Stimulated activated CD8-positive, alpha-beta memory T cell treated with anti-CD3 and anti-CD28 coated beads, Interleukin-4, amount 100 ng/mL, for 4 hours (primary cell): ENCODE results near the gene WNT5B.

Experiments used
- DNase-seq, 2 donors: peaks; one replicate each; pipeline ENCODE4 v3.0.0-alpha.2; 2020; ENCODE audit warnings: low read depth in 2 of 2, low spot score in 1 of 2

Gene WNT5B

GRCh38 chr12:1628666-1629337 is at the start of gene WNT5B:
WNT5B (plus strand) TSS chr12:1629231; CDS start chr12:1631355, 2,124 bp downstream.
- no peak for DNase-seq

DNA sequence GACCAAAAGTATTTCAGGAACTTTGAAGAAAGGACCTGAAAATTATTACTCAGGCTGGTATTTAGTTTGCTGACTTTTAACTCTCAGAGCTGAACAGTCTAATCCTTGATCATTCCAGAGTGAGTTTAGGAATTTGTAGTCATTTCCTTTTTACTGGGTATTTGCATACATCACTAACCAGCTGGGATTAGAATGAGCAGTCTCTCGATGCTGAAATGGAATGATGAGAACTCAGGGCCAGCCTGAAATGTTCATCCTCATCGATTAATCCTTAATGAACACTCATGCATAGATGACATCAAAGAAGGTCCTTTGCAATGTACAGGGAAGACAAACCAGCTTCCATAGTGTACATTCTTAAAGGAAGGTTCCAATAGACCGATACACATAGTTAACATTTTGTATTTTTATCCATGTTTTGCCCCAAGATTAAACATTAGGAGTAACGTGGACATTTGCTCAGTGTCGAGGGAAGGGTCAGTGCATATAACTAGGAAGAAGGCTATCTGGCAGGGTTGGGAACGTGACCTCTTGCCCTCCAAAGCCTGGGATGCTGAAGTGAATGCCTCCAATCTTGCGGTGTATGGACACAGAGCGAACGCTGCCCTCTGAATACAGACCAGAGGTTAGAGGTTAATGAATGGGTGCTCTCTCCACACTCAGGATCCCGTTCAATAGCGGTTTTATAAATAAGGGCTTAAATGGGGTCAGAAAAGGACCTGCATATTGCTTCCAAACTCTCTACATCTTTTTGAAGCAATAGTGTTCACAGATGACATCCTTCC is 49.2 kb upstream of the WNT5B start:
- DNase-seq: no peak

DNA sequence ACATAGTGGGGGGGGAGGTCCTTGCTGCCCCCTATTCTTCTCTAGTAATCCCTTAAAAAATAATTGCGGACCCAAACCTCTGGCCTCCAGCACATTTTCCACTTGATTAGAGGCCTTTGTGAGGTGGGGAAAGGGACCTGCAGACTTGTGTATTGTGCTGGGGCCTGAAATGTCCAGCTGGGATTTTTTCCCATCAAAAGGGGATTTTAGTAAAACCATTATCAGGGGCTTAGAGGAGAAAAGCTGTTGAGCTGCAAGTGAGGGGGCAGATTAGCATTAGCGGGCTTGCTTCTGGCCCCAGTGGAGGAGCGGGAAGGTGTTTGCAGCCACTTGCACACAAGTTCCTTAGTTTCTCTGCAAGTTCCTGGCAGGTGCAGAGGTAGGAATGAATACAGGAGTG is 48.5 kb upstream of the WNT5B start:
- no peak for DNase-seq

- DNase-seq: no peak
Observed at GRCh38 chr12:1581973-1582708, 46.9 kb upstream of the WNT5B start.

DNA sequence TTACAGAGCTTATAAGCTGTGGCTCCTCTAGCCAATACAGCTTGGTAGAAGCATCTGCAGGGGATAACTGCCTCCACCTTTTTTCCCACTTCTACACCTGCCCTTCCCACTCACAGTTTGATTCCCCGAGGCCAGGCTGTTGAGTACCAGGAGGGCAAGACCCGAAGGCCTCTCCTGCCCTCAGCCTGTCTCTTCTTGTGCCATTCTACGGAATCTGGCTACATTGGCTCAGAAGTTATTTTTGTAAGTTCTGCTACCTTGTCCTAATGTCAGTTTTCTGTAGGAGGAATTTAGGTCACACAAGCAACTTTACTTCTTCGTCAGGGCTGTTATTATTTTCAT is 46.4 kb upstream of the WNT5B start:
- DNase-seq: no peak

DNA sequence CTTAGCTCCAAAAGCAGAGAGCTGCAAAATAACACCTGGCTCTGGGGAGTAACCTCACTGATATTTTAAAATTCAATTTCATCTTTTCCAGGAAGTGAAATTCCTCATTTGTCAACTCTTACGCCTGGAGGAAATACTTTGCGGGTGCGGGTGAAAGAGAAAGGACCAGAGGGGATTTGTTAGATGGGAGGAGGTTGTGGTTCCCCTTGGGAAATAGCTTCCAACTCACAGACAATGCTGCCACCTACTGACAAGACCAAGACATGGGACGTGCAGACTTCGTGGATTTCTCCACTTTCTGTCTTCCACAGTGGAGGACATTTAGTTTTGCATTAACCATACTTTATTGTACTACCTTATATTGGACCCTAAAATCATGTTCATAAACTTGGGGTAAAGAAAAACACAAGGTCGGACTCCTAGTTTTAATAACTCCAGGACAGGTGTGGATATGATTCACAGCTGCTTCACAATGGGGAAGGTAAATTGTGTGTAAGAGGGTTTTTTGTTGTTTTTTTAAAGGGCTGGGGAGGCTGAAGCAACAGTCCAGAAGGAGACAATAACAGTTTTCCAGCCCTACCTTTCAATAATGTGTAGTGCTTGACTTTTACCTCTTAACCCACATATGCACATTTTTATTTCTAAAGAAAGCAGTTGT is 45.5 kb upstream of the WNT5B start:
- no peak for DNase-seq

DNA sequence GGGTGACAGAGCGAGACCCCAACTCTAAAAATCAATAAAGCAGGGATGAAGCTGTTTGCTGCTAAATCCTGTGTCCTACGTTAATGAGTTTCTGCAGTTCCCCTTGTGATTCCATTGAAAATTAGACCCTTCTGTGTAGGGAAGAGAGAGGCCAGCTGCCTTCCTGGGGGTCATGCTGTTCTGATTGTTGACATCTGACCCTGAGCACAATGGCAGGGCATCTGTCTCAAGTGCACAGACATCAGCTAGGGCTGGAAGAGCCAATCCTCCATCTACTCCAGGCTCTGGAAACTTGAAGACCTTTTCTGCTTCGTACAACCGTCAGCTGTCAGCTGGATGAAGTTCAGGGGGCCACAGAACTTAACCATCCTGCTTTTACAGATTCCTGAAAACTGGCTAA is 44.7 kb upstream of the WNT5B start:
- no peak for DNase-seq

DNA sequence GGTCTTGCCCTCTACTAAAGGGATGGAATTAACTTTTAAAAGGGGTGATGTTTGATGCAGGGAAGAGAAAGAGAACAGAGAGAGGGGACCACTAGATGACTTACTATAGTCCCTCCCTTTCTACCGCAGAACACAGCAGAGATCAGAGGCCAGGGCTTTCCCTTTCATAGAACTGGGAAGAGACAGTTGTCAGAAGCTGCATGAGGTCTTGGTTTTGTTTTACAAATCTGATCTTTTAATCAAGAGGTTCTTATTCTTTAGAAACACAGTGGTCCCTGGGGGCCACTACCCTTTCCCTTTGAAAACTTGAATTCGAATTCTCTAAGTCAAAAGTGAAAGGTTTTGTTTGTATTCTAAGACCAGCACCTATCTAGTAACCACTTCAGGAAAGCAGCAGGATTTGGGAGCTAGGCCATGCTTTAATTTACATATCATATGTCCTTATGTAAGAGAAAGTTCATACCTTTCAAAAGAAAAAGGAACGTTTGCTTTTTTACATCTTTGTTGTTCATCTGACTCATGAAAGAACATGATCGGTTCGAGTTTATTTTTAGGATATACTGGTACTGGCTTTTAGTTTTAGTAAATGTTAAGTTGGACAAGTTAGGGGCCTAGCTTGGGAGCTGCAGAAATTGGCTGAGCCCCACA is 41.0 kb upstream of the WNT5B start:
- DNase-seq: no peak

DNA sequence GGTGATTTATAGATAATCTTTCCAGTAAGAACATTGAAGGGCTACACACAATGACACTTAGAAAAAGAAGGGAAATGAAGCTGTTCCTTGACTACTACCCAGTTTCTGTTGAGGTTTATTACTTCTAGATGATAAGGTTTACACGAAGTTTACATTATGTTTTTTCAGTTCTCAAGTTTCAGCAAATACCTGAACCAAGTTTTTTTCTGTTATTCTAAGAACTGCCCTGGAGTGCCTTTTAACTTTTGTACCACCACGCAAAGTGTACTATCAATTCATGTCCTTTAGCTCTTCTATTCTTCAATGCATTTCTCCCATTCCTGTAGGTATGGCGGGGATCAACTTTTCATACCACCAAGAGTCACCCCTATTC is 40.5 kb upstream of the WNT5B start:
- DNase-seq: no peak

- DNase-seq: no peak
Observed at GRCh38 chr12:1590221-1590979, 38.6 kb upstream of the WNT5B start.

- DNase-seq: no peak
Observed at GRCh38 chr12:1591034-1591433, 38.0 kb upstream of the WNT5B start.

GRCh38 chr12:1591543-1591942 is 37.5 kb upstream of the WNT5B start:
- no peak for DNase-seq

- DNase-seq: no peak
Observed at GRCh38 chr12:1592444-1593173, 36.4 kb upstream of the WNT5B start.

DNA sequence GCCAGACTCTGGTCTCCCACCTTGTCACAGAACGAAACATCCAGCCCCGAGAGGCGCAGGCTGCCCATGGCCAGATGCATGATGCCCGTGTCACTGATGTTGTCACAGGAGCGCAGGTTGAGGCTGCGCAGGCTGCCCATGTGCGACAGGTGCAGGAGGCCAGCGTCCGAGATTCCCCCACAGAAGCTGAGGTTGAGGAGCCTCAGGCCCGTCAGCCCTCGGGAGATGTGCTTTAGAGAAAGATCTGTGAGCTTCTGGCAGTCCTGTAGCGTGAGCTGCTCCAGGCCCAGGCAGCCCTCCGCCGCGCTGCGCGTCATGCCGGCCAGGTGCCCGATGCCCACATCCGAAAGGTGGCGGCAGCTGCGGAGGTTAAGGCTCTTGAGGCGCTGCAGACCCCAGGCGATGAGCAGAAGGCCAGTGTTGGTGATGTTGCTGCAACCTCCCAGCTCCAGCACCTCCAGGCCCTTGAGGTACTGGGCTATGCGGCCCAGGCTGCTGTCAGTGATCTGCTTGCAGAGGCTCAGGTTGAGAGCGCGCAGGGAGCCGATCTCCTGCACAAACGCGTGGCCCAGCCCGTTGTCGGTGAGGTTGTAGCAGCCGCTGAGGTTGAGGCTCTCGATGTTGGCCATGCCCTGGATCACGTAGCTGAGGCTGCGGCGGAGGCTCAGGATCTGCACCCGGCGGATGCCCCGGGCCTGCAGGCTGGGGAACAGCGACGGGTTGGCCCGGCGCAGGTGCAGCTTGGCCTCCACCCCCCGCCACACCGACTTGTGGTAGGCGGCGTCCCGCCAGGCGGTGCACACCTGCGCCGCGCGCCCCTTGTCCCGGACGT is 35.6 kb upstream of the WNT5B start:
- DNase-seq: no peak

- DNase-seq: no peak
Observed at GRCh38 chr12:1594006-1594260, 35.1 kb upstream of the WNT5B start.

- peak; percentile 71 to 80 for DNase-seq
Observed at GRCh38 chr12:1594261-1595025, 34.6 kb upstream of the WNT5B start, which contains the start of gene FBXL14. FBXL14 (minus strand) TSS chr12:1594581; CDS start chr12:1594066, 515 bp downstream.

GRCh38 chr12:1595026-1595561 is 33.9 kb upstream of the WNT5B start:
- DNase-seq: no peak

DNA sequence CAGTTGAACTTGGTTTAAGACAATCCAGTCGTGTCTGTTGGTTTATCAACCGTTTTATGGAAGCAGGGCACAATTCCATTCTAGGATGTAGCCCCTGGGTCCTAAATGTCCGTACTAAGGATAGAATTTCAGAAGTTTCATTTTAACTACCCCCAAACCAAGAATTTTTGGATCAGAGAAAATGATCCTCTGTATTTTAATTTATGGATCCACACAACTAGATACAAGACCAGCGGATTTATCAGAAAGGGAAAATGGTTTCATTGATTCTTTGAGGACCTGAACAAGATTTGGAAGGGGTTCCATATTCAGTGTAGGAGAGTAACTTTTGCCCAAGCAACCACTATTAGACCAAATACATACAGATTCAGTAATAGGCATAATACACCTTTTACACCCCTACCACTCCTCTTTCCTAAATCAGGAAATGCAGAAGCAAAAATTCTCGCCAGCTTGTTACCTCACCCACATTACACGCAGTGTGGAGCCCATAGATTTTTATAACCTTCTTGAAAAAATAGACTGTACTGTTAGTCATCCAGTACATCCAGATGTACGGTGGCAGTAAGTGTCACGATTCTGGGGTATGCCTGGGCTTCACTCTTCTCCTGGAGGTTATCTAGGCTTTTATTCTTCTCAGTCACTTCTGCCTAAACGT is 33.2 kb upstream of the WNT5B start:
- DNase-seq: no peak
